ENCODE results near the gene UBE4B.
"Not testable (repeated sequence)": the region's sequence is repeated elsewhere in the genome, so short reads cannot be mapped to it uniquely, and the experiment has no call there.

UBE4B gene

DNA sequence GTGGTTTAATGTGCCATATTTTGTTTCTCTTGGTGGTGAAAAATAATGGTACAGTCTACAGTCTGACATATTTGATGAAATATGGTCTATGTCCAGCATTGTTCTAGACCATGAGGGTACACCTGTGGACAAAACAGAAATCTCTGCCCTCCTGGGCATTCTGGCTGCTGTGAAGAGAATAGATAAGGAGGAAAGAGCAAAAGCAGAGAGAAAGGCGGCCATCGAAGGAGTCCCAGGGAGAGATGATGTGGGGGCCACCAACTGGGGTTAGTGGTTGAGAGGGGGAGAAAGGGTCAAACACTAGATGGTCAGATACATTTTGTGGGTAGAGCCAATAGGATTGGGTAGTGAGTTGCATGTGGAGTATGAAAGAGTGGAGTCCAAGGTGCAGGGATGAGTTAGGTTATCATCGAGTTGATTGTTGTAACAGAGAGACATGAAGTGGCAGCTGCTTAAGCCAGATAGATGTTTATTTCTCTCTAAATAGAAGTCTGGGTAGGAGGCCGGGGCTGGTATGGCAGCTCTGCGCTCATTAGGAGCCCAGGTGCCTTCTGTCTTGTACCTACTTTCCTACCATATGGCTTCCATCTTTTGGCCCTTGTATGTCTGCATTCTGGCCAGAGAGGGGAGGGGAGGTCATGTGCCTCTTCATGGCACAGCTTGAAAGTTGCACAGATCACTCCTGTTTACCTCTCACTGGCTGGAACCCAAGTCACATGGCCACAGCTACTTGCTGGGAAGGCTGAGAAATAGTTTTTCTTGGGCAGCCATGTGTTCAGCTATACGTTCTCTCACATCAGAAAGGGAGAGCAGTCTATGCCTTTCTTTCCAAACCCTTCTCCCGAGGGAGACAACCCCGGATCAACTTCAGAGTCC lies 13.0 kb downstream of the UBE4B start:
- no peak for DNase-seq

DNA sequence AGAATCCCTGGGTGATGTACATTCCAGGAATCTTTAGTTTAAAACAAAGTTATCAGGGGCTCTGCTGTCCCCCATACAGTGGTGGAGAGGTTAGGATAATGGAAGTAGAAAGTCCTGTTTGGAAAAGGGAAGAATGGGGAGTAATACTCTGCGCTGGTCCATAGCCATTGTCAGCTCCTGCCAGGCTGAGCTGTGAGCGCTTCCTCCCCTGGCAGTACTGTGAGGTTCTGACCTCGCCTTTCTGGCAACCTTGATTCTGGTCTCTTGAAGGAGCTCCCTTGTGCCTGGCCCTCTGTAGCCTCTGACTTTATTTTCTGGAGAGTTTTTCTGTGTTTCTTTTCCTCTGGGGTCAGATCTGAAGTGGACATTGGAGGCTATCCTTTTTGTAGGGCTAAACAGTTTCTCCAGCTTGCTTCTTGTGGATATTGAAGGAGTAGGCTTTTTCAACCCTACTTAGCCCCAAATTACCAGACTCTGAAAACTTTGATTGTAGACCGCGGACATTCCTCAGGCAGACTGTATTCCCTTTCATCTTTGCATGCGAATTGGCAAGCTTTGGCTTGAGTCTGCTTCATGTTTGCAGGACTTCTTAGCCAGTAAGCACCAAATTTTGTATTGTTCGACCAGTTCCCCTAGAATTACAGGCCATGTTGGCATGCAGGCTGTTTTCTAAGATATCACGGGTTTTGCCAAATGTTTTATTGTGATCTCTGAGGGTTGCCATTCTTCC lies 13.8 kb downstream of the UBE4B start:
- no peak for DNase-seq

- DNase-seq: no peak
Observed at GRCh38 chr1:10048601-10049000, 15.8 kb downstream of the UBE4B start.

GRCh38 chr1:10050611-10051010 lies 17.9 kb downstream of the UBE4B start:
- DNase-seq: no peak

- DNase-seq: no peak
Observed at GRCh38 chr1:10051656-10052055, 18.9 kb downstream of the UBE4B start.

DNA sequence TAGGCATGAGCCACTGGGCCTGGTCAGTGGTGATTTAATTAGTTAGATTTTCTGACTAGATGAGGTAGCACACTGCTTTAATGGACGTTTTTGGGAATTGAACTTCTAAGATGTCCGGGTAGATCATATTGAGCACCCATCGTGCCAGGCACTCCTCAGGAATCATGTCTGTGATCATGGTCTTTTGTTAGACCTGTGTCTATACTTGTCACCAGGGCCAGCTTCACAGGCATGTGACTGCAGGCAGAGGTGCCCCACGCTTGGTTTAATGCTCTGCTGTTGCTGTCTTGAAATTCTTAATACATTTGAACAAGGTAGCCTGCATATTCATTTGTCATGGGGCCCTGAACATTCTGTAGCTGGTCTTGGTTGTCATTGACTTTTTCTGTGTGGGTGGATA lies 19.6 kb downstream of the UBE4B start:
- DNase-seq: no peak

GRCh38 chr1:10054465-10054864 lies 21.7 kb downstream of the UBE4B start:
- DNase-seq: no peak

DNA sequence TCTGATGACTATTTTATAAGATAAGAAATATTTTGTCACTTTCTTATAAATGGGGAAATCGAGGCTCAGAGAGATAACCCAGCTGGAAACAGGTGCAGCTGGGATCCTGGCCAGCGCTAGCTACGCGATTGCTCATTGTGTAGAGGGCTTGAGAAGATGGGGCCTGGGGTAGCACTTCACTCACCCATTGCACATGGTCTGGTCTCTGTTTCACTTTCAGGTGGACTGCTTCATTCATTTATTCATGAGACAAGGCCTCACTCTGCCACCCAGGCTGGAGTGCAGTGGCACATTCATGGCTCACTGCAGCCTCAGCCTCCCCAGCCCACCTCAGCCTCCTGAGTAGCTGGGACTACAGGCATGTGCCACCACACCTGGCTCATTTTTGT lies 23.8 kb downstream of the UBE4B start:
- DNase-seq: no peak

DNA sequence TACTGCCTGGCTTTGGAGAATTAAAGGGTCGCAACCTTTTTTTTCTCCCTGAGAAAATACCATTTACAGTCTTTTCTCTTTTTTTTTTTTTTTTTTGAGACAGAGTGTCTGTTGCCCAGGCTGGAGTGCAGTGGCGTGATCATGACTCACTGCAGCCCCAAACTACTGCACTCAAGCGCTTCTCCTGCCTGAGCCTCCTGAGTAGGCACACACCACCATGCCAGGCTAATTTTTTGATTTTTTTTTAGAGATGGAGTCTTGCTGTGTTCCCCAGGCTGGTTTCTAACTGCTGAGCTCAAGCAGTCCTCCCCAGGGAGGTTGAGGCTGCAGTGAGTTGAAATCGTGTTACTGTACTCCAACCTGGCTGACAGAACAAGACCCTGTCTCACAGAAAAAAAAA lies 24.6 kb downstream of the UBE4B start:
- no peak for DNase-seq

DNA sequence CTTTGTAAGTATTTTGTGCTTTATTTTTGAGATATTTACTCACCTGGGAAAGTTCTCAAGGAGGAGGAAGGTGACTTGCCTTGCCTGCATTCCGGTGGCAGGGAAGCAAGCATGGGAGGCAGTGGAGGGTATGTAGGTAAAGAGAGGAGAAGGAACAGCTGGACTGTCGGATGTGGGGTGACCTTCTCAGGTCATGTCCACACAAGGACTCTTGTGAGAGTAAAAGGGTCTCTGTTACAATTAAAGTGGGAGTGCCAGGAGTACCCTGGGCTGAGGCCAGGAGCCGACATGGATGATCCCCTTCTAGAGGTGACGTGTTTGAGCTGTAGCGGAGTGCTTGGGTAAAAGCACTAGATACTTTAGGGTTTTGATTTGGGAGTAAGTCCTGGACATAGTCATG lies 25.0 kb downstream of the UBE4B start:
- no peak for DNase-seq

DNA sequence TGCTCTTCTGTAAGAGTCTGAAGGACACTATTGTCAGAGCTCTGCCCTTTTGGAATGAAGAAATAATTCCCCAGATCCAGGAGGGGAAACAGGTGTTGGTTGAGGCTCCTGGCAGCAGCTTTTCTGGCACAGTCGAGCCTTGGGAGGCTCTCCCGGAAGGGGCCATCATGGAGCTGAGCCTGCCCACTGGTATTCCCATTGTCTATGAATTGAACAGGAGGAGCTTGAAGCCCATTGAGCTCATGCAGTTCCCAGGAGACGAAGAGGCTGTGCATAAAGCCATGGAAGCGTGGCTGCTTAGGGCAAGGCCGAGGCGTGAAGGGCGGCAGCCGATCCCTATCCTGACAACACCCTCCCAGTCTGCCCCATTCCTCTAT lies 26.6 kb downstream of the UBE4B start:
- DNase-seq: no peak

DNA sequence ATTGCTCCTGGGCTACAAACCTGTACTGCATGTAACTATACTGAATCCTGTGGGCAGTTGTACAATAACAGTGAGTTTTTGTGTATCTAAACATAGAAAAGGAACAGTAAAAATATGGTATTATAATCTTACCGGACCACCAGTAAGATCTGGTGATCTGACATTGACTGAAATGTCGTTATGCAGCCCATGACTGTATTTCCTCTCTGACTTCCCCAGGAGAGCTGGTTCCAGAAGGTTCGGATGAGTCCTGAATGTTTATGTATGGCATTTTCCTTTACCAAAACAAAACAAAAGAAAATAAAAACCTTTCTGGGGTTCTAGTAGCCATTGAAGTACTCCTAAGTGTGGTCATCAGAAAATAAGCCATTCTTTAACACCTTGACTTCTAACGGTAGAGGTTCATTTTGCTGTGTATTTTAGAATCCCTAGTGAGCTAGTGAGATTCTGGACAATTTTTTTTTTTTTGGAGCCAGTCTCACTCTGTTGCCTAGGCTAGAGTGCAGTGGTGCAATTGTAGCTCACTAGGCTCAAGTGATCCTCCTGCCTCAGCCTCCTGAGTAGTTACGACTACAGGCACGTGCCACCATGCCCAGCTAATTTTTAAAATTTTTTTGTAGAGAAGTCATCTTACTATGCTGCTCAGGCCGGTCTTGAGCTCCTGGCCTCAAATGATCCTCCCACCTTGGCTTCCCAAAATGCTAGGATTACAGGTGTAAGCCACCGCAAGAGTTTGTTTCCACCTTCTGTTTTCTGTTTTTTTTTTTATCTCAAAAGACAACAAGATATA lies 27.7 kb downstream of the UBE4B start:
- no peak for DNase-seq

GRCh38 chr1:10061276-10061675 lies 28.5 kb downstream of the UBE4B start:
- DNase-seq: no peak

DNA sequence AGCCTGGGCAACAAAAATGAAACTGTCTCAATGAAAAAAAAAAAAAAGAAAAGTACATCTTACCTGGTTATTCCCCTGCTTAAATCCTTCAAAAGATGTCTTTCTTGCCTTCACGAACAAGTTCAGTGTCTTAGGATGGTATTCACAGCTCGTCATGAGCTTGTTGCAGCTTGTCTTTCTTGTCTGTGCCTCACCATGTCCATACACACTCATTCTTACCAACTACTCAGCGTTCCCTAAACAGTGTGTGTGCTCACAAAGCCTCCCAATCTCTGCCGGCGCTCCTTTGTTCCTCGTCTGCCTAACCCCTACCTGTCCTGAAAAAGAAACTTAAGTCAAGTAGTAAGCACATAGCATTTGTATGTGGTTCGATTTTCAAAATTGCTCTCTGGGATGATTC lies 31.1 kb downstream of the UBE4B start:
- no peak for DNase-seq

- DNase-seq: no peak
Observed at GRCh38 chr1:10064416-10065343, 31.9 kb downstream of the UBE4B start.

- no peak for DNase-seq
Observed at GRCh38 chr1:10065344-10065685, 32.6 kb downstream of the UBE4B start.

- no peak for DNase-seq
Observed at GRCh38 chr1:10065760-10066159, 33.0 kb downstream of the UBE4B start.

DNA sequence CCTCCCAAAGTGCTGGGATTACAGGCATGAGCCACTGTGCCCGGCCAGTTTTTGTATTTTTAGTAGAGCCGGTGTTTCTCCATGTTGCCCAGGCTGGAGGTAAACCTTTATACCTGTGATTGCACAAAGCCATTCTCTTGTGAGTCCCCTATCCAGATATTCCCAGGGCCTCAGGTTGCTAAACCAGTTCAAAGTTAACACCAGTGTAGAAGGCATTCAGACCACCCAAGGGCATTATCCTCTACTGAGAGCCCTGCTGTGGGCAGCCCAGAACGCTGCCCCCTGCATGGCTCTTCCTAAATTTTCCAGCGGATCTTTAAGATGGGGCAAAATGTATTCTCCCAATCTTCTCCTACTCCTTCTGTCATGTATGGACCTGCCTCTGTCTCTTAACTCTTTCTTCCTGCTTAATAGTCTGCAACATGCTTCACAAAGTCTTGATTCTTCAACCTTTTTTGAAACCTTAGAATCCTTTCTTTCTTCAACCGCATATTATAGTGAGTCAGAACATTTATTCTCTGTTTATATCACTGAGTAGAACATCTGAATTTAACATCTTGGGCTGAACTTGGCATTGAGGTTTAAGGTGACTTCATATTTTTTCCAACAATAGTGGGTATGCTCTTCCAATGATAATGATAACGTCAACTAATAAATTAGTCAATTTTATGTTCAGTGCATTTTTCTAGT lies 36.0 kb downstream of the UBE4B start:
- DNase-seq: no peak

DNA sequence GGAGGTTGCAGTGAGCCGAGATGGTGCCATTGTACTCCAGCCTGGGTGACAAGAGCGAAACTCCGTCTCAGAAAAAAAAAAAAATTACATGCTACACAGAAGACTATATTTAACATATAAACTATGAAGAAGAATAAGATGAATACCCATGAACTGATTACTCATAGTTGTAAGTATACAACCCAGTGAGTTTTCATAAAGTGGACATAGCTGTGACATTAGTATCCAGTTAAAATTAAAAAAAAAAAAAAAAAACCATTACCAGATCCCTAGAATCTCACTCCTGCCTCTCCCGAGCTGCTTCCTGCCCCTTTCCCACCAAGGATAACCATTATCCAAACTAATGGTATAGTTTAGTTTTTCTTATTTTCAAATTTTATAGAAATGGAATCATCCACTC lies 37.4 kb downstream of the UBE4B start:
- DNase-seq: no peak

GRCh38 chr1:10071640-10072039 lies 38.9 kb downstream of the UBE4B start:
- no peak for DNase-seq

DNA sequence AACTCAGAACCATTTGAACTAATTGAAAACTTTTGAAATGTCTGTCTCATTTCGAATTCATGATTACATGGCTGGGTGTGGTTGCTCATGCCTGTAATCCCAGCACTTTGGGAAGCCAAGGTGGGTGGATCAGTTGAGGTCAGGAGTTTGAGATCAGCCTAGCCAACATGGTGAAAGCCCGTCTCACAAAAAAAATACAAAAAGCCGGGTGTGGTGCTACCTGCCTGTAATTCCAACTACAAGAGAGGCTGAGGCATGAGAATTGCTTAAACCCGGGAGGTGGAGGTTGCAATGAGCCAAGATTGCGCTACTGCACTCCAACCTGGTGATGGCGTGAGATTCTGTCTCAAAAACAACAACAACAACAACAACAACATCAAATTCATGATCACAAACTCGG lies 40.6 kb downstream of the UBE4B start:
- not testable (repeated sequence) for DNase-seq
